A549 (cell line): Measurements from ENCODE around the gene LRRC40. TPM values are rescaled to one million over a fixed set of nuclear protein-coding genes. Genes with fewer than 3 reads are reported as not detected.

Experiments
- ATAC-seq, 2 experiments: fragments of 200-7000 bp in 1 of 2; fragments of >200 bp in 1 of 2; cut with Nextera tagmentation in 1 of 2; cut with Tn5 transposase in 1 of 2; 3 replicates each; pipeline versions ENCODE4 v1.8.0 to v1.9.1; 2018 to 2020; ENCODE audit warnings: mild to moderate bottlenecking in 1 of 2, moderate library complexity in 1 of 2
- CTCF ChIA-PET: fragments of 300-600 bp; sonication (Branson Sonifier 250); formaldehyde crosslinking; extraction: SDS; loops from one replicate; lab custom pipeline; 2021; ENCODE audit warnings: antibody characterized with exemption, inconsistent platforms; lab: Yijun Ruan, JAX
- POLR2A ChIA-PET: fragments of 350-600 bp; formaldehyde crosslinking; extraction: SDS; loops from one replicate; lab custom pipeline; 2021; ENCODE audit warnings: antibody characterized with exemption, inconsistent platforms; lab: Yijun Ruan, JAX
- DNase-seq, 2 experiments: peaks; one replicate each; pipeline versions ENCODE4 v3.0.0 to v3.0.0-alpha.2; 2011 to 2016; ENCODE audit warnings: low read depth in 1 of 2, low spot score in 1 of 2
- FAIRE-seq: peaks from 2 replicates; lab custom pipeline; 2011; peaks lifted over from hg19 to GRCh38; lab: Jason Lieb, UNC
- H3K27ac ChIP-seq, 2 experiments: fragments of >200 bp; sonication (Bioruptor Twin); formaldehyde crosslinking; 3 replicates each; pipeline ENCODE4 v1.5.1; 2016 to 2017
- H3K4me1 ChIP-seq: fragments of >200 bp; sonication (Bioruptor Twin); formaldehyde crosslinking; 3 replicates; pipeline ENCODE4 v1.6.1; 2016
- H3K4me2 ChIP-seq: fragments of >200 bp; sonication (Bioruptor Twin); formaldehyde crosslinking; 3 replicates; pipeline ENCODE4 v1.6.1; 2016
- H3K4me3 ChIP-seq: fragments of >200 bp; sonication (Bioruptor Twin); formaldehyde crosslinking; 3 replicates; pipeline ENCODE4 v1.5.1; 2016
- H3K9me3 ChIP-seq: fragments of >200 bp; sonication (Bioruptor Twin); formaldehyde crosslinking; 3 replicates; pipeline ENCODE4 v1.6.1; 2016
- CBX2 ChIP-seq: fragments of 200-600 bp; sonication (generic); IDR thresholded peaks from 2 replicates; pipeline ENCODE4 v1.6.1; 2016; ENCODE audit warnings: low read depth, mild to moderate bottlenecking, borderline replicate concordance
- CHD2 ChIP-seq: fragments of 150-350 bp; IDR thresholded peaks from 2 replicates; pipeline ENCODE4 v1.6.1; 2014; ENCODE audit warnings: low read length; ENCODE audit not compliant: partially characterized antibody
- CTCF ChIP-seq: fragments of >200 bp; sonication (Bioruptor Twin); formaldehyde crosslinking; IDR thresholded peaks from 3 replicates; pipeline ENCODE4 v1.5.1; 2016
- EP300 ChIP-seq, 2 experiments: fragments of >200 bp; sonication (Bioruptor Twin); formaldehyde crosslinking; IDR thresholded peaks; 2 replicates in 1 of 2; 3 replicates in 1 of 2; pipeline ENCODE4 v1.6.1; 2016 to 2017
- FOSL2 ChIP-seq, 2 experiments: fragments of 450-650 bp in 1 of 2; fragments of >200 bp in 1 of 2; sonication (Bioruptor Twin) in 1 of 2; formaldehyde crosslinking; IDR thresholded peaks; 2 replicates each; pipeline versions ENCODE4 v1.5.0 to v1.6.1; 2016 to 2020; ENCODE audit warnings: mild to moderate bottlenecking in 1 of 2, moderate library complexity in 1 of 2
- FOXS1 ChIP-seq: fragments of 250-450 bp; sonication (Bioruptor Pico); IDR thresholded peaks from 2 replicates; pipeline ENCODE4 v1.5.0; 2020; ENCODE audit warnings: mild to moderate bottlenecking, moderate library complexity
- HDAC2 ChIP-seq: fragments of 200-600 bp; sonication (generic); IDR thresholded peaks from 2 replicates; pipeline ENCODE4 v1.6.1; 2016
- HEYL ChIP-seq: fragments of 250-450 bp; sonication (Bioruptor Pico); IDR thresholded peaks from 2 replicates; pipeline ENCODE4 v1.8.0; 2021; ENCODE audit warnings: mild to moderate bottlenecking, moderate library complexity
- HOXB13 ChIP-seq: fragments of 250-450 bp; sonication (Bioruptor Pico); IDR thresholded peaks from 2 replicates; pipeline ENCODE4 v1.5.0; 2020; ENCODE audit warnings: low read depth, mild to moderate bottlenecking, moderate library complexity
- JUN ChIP-seq, 2 experiments: fragments of >200 bp; sonication (Bioruptor Twin); formaldehyde crosslinking; IDR thresholded peaks; 2 replicates in 1 of 2; 3 replicates in 1 of 2; pipeline ENCODE4 v1.6.1; 2016 to 2017
- MAZ ChIP-seq: fragments of 150-350 bp; IDR thresholded peaks from 2 replicates; pipeline ENCODE4 v1.6.1; 2014; ENCODE audit warnings: antibody characterized with exemption, low read depth, low read length, borderline replicate concordance
- NFE2L2 ChIP-seq: fragments of 150-350 bp; conservative IDR thresholded peaks from 2 replicates; pipeline ENCODE4 v1.6.1; 2014; ENCODE audit warnings: low read length
- PBX3 ChIP-seq: IDR thresholded peaks from 2 replicates; pipeline ENCODE4 v1.6.1; 2012
- POLR2A ChIP-seq: IDR thresholded peaks from 2 replicates; pipeline ENCODE4 v1.6.1; 2012; ENCODE audit warnings: mild to moderate bottlenecking, low read length
- POLR2AphosphoS2 ChIP-seq: conservative IDR thresholded peaks from 2 replicates; pipeline ENCODE4 v1.6.1; 2012; ENCODE audit warnings: low read length, improper control_type of control experiment, inconsistent platforms
- RAD21 ChIP-seq, 2 experiments: fragments of >200 bp in 1 of 2; sonication (Bioruptor Twin) in 1 of 2; formaldehyde crosslinking in 1 of 2; IDR thresholded peaks in 1 of 2; conservative IDR thresholded peaks in 1 of 2; 2 replicates in 1 of 2; 3 replicates in 1 of 2; pipeline ENCODE4 v1.6.1; 2012 to 2018; ENCODE audit warnings: inconsistent platforms in 1 of 2
- RNF2 ChIP-seq: fragments of 200-600 bp; sonication (generic); IDR thresholded peaks from 2 replicates; pipeline ENCODE4 v1.6.1; 2016; ENCODE audit warnings: low read depth, mild to moderate bottlenecking, antibody characterized with exemption, moderate library complexity, borderline replicate concordance
- TP53 ChIP-seq: fragments of 250-450 bp; sonication (Bioruptor Pico); IDR thresholded peaks from 2 replicates; pipeline ENCODE4 v1.5.0; 2021; ENCODE audit warnings: mild to moderate bottlenecking, moderate library complexity
- ZC3H11A ChIP-seq: fragments of 450-650 bp; IDR thresholded peaks from 2 replicates; pipeline ENCODE4 v1.6.1; 2014; ENCODE audit warnings: antibody characterized with exemption, mild to moderate bottlenecking
- ZFP36 ChIP-seq: fragments of 450-650 bp; IDR thresholded peaks from 2 replicates; pipeline ENCODE4 v1.6.1; 2014; ENCODE audit warnings: borderline replicate concordance; ENCODE audit not compliant: partially characterized antibody
- ZNF302 ChIP-seq: fragments of 250-450 bp; sonication (Bioruptor Pico); IDR thresholded peaks from 2 replicates; pipeline ENCODE4 v1.9.0; 2021; ENCODE audit warnings: inconsistent platforms, mild to moderate bottlenecking, moderate library complexity
- polyA plus RNA-seq, 4 experiments: library from polyadenylated mRNA; depleted of rRNA in 3 of 4; stranded (reverse); fragments of >200 nt; fragmentation: RNase III in 1 of 4; extraction: RNeasy Plus Mini Kit Qiagen cat#74134 plus additional on column Dnase treatment in 1 of 4; gene quantifications; 2 replicates in 3 of 4; 3 replicates in 1 of 4; pipeline ENCODE4 v1.2.3, GENCODE V29; 2011 to 2017
- TF ChIP-seq, protein P1 (sequence below): fragments of 450-650 bp; IDR thresholded peaks from 2 replicates; pipeline ENCODE4 v1.6.1; 2014; ENCODE audit warnings: antibody characterized with exemption
- TF ChIP-seq, protein P2 (sequence below): fragments of 250-450 bp; sonication (Bioruptor Pico); IDR thresholded peaks from 2 replicates; pipeline ENCODE4 v1.5.0; 2020; ENCODE audit warnings: low read depth, mild to moderate bottlenecking, moderate library complexity
- TF ChIP-seq, protein P3 (sequence below): IDR thresholded peaks from 2 replicates; pipeline ENCODE4 v1.6.1; 2012

LRRC40 gene
- polyA plus RNA-seq, 2 of the 4 experiments (the other 2 are of a cell fraction) = 10.6 to 25.3 TPM

- TF ChIP-seq CTCF = no peak
- no peak for TF ChIP-seq POLR2AphosphoS2
- no peak for TF ChIP-seq TP53 (CRISPR knock-in tag)
Observed at GRCh38 chr1:70248729-70249128, 43.4 kb upstream of the LRRC40 start (continued).

DNA sequence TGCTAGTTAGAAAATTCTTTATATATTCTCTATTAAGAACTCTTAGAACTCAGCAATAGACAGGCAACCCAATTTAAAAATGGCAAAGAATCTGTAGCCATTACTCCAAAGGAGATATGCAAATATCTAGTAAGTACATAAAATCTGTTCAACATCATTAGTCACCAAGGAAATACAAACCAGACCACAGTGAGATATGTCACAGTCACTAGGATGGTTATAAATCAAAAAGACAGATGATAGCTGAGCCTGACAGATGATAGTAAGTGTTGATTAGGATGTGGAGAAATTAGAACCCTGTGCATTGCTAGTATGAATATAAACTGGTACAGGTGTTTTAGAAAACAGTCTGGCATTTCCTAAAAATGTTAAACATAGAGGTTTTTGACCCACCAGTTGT is 42.4 kb upstream of the LRRC40 start:
- DNase-seq (no peak), ATAC-seq (no peak), FAIRE-seq (no peak)
- Histone ChIP-seq H3K4me2 (no peak overlapping the region), H3K9me3 (no peaks in the 10 kb centered on the region), H3K4me3 (no peak overlapping the region), H3K27ac (no peak overlapping the region), H3K4me1 (no peaks in the 10 kb centered on the region)
- ChIA-PET CTCF (no interaction called here), POLR2A (no interaction called here)
- TF ChIP-seq FOXS1 (CRISPR knock-in tag) (no peak), POLR2A (no peak), FOSL2 (IDR thresholded peaks at IDR 0.05) (no peak), FOSL2 (CRISPR knock-in tag; IDR thresholded peaks at IDR 0.05) (no peak), ZC3H11A (no peak)
- TF ChIP-seq, protein P1, sequence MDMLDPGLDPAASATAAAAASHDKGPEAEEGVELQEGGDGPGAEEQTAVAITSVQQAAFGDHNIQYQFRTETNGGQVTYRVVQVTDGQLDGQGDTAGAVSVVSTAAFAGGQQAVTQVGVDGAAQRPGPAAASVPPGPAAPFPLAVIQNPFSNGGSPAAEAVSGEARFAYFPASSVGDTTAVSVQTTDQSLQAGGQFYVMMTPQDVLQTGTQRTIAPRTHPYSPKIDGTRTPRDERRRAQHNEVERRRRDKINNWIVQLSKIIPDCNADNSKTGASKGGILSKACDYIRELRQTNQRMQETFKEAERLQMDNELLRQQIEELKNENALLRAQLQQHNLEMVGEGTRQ = no peak

DNA sequence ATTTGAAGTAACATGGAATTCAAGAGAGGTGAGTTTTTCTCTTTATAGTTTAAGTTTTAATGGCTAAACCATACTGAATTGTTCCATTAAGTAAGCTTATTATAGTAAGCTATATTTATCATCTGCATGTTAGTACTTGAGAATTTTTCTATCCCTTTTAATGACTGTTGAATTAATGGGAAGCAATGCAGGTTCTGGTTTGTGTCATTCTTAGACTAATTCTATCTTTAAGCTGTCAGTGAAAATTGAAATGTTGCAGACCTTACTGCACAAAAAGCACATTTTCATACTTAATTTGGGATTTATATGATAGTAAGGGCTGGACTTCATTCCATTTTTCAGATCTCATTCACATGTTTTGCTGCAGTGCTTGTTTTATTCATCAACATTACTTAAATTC is 41.7 kb upstream of the LRRC40 start:
- no peak for FAIRE-seq
- no peak for TF ChIP-seq EP300 (IDR thresholded peaks at IDR 0.05)
- TF ChIP-seq MAZ = no peak
- TF ChIP-seq RAD21 (conservative IDR thresholded peaks at IDR 0.05 in 1 of 2, IDR thresholded peaks at IDR 0.05 in 1 of 2) = no peak
- no peak for TF ChIP-seq CBX2
- ChIA-PET CTCF (no interaction called here), POLR2A (no interaction called here)
- Histone ChIP-seq H3K9me3 (no peaks in the 10 kb centered on the region), H3K4me1 (no peaks in the 10 kb centered on the region), H3K4me3 (no peak overlapping the region), H3K4me2 (no peak overlapping the region), H3K27ac (no peak overlapping the region)
- ATAC-seq = no peak
- no peak for DNase-seq

GRCh38 chr1:70239940-70240339 is 34.6 kb upstream of the LRRC40 start:
- Histone ChIP-seq H3K9me3 (no peaks in the 10 kb centered on the region), H3K4me3 (no peak overlapping the region), H3K27ac (no peak overlapping the region), H3K4me1 (no peaks in the 10 kb centered on the region), H3K4me2 (no peak overlapping the region)
- POLR2A ChIA-PET = no interaction called here
- FAIRE-seq (no peak), ATAC-seq (no peak), DNase-seq (no peak)
- CTCF ChIA-PET = no interaction called here
- TF ChIP-seq RNF2 = no peak
- TF ChIP-seq CHD2 = no peak
- TF ChIP-seq, protein P2, sequence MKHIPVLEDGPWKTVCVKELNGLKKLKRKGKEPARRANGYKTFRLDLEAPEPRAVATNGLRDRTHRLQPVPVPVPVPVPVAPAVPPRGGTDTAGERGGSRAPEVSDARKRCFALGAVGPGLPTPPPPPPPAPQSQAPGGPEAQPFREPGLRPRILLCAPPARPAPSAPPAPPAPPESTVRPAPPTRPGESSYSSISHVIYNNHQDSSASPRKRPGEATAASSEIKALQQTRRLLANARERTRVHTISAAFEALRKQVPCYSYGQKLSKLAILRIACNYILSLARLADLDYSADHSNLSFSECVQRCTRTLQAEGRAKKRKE (CRISPR knock-in tag) = no peak
- TF ChIP-seq ZFP36 = no peak
- no peak for TF ChIP-seq RAD21 (conservative IDR thresholded peaks at IDR 0.05 in 1 of 2, IDR thresholded peaks at IDR 0.05 in 1 of 2)
- TF ChIP-seq JUN (IDR thresholded peaks at IDR 0.05) = no peak
- TF ChIP-seq PBX3 = no peak
- no peak for TF ChIP-seq HEYL (CRISPR knock-in tag)
- no peak for TF ChIP-seq POLR2AphosphoS2
- no peak for TF ChIP-seq HOXB13 (CRISPR knock-in tag)
- TF ChIP-seq POLR2A = no peak
- TF ChIP-seq ZNF302 (CRISPR knock-in tag) = no peak
- no peak for TF ChIP-seq NFE2L2
- TF ChIP-seq, protein P3, sequence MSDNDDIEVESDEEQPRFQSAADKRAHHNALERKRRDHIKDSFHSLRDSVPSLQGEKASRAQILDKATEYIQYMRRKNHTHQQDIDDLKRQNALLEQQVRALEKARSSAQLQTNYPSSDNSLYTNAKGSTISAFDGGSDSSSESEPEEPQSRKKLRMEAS = no peak
- TF ChIP-seq, protein P1 = no peak
- no peak for TF ChIP-seq EP300 (IDR thresholded peaks at IDR 0.05)
- TF ChIP-seq HDAC2 = no peak
